NCI-H82 treated with DMSO at 0.1 percent for 48 hours (cell line): ENCODE data around the gene PXMP4.
A peak's percentile ranks its signal among the peaks of the same experiment; 100 is the strongest.

Experiments used
- DNase-seq: peaks from one replicate; lab custom pipeline; 2025; ENCODE audit not compliant: unreplicated experiment; lab: John Stamatoyannopoulos, UW

Gene PXMP4

DNA sequence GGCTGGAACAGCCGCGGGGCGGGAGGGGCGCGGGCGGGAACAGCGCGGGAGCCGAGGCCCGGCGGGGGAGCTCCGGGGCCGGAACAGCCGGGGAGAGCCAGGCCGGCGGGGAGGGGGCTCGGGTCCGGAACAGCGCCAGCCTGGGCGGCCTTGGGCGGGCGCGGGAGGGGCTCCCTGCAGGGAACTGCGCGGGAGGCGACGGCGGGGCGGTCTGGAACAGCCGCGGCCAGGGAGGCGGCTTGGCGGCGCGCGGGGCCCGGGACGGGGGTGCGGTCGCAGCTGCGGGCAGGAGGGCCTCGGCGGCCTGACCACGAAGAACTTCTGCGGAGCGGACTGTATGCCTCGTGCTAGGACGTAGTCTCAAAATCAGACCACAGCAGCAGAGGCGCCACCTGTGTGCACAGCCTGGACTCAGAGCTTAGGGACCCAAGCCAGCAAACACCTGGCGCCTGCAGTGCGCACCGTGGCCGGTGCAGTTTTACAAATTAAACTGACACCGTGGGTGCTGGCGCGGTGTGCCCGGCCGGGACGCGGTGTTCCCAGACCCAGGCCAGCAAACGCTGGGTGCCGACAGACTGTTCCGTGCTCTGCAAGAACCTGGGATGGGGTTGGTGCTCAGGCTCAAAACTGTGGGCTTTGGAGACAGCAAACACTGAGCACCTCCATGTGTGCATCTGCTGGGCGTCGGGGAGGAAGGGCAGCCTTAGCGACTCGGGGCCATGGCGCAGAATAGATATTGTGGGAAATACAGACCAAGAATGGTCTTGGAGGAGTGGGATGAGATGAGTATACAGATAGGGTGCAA, 12.3 kb upstream of the PXMP4 start:
- peak; percentile 75 for DNase-seq

DNA sequence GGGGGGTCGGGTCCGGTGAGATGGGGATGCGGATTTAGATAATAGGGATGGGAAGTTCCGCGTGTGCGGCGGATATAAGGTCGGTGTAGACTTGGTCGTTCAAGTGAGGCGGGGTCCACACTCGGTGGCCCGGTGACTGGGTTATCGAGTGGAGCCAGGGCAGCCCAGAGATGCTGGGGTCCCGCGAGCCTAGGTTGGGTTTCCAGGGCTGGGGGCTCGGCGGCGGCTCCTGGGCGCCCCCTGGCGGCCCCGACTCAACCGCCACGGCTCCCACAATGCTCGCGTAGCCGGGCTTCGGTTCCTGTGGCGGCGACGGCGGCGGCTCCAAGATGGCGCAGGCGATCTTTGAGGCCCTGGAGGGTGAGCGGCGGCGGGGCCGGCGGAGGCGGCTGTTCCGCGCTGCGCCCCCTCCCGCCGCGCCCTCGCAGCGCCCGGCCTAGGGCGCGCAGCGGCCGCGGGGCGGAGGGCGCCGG, 11.6 kb upstream of the PXMP4 start, which contains the start of gene ZNF341:
Gene ZNF341, plus strand, starts transcription at position 304 of the 473 bp plus-strand sequence. Its CDS starts 26 bp downstream, at position 330.
- DNase-seq, result peak; percentile 75

DNA sequence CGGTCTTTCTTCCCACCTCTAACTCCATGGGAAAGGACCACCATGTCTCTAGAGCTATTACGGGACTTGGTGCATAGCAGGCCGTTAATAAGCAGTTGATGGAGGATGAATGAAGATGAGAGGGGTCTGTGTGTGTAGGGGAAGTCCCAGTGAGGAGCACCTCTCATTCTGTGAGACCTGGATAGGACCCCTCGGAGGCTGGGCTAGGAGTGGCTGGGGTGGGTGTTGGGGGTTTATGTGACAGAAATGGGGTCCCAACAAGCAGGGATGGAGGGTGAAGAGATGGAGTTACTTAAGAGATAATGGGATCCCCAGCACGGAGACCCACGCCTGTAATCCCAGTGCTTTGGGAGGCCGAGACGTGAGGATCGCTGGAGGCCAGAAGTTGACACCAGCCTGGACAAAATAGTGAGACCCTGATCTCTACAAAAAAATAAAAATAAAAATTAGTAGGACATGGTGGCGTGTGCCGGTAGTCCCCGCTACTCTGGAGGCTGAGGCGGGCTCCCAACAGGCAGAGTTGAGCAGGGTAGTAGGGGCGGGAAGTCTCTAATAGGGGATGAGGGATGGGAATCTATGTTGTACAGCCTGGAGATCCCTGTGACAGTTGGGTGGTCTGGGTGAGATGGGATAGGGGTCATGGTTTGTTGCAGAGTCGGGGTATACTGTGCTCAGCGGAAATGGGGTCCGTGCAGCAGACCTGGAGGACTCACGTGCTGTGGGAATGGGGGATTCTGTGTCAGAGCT, 11.0 kb upstream of the PXMP4 start:
- no peak for DNase-seq

DNA sequence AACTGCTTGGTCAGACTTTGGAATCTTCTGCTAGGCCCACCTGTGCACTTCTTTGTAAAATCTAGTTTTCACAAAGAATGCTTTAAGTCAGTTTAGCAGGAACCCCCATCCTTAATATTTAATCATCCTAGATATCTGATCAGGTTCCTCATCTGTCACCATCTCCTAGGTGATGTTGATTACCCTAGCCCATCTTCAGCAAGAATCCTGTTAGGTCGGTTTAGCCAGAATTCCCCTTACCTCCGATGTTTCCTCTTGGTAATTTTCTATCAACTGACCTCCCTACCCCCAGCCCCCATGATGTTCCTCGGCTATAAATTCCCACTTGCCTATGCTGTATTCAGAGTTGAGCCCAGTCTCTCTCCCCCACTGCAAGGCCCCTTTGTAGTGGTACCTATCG, 9.0 kb upstream of the PXMP4 start:
- no peak for DNase-seq

DNA sequence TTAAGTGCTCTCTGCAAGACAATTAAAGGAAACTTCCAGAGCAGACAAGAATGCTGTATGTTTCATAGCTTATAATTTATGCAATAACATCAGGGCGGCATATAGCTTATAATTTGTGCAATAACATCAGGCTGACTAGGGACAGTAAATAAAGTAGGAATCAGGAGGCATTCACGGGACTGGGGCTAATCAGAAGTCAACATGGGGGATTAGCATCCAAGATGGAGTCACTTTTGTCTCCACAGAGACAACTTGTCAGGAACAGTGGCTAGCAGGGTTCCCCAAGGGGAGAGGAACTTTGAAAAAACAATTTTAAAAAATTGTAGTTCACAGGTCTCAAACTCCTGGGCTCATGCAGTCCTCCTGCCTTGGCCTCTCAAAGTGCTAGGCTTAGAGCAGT, 8.4 kb upstream of the PXMP4 start:
- no peak for DNase-seq

DNA sequence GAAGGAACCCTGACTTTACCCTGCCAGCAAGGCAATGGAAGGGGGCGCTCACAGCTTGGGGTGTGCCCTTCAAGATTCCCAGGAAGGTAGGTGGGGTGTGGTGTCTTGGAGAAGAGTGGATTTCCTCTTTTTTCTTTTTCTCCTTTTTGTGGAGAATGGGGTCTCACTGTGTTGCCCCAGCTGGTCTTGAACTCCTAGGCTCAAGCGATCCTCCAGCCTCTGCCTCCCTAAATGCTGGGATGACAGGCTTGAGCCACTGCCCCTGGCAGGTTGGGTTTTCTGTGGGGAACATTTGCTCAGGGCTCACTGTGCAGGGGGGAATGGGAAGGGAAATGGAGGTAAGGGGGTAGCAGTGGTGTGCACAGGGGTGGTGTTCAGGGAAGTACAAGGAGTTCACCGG, 7.7 kb upstream of the PXMP4 start:
- no peak for DNase-seq

GRCh38 chr20:33727115-33727479, 7.0 kb upstream of the PXMP4 start:
- DNase-seq, result no peak

GRCh38 chr20:33725607-33726264, 5.6 kb upstream of the PXMP4 start:
- DNase-seq, result no peak

GRCh38 chr20:33724439-33725094, 4.5 kb upstream of the PXMP4 start:
- DNase-seq, result no peak

DNA sequence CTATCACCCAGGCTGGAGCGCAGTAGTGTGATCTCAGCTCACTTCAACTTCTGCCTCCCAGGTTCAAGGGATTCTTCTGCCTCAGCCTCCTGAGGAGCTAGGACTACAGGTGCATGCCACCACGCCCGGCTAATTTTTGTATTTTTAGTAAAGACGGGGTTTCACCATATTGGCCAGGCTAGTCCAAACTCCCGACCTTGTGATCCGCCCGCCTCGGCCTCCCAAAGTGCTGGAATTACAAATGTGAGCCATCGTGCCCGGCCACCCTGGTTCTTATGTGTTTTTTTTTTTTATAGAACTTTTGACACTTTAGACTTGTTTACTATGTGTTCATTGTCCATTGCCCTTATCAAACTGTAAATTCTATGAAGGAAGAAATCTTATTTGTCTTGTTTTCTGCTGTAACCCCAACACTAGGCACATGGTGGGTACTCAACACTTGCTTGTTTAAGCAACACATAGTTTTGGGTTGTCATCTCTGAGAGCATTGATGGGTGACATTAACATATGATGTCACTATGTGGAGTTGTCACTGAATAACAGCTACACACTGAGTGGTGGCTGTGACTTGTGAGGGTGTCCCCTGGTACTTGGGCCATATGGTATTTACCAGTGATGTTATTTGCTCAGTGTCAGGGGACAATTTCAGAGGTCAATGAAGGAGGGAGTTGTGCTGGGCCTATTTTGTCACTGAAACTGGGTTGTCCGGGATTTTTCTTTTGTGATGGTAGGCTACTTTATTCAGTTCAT, 1.5 kb upstream of the PXMP4 start:
- DNase-seq, result no peak

DNA sequence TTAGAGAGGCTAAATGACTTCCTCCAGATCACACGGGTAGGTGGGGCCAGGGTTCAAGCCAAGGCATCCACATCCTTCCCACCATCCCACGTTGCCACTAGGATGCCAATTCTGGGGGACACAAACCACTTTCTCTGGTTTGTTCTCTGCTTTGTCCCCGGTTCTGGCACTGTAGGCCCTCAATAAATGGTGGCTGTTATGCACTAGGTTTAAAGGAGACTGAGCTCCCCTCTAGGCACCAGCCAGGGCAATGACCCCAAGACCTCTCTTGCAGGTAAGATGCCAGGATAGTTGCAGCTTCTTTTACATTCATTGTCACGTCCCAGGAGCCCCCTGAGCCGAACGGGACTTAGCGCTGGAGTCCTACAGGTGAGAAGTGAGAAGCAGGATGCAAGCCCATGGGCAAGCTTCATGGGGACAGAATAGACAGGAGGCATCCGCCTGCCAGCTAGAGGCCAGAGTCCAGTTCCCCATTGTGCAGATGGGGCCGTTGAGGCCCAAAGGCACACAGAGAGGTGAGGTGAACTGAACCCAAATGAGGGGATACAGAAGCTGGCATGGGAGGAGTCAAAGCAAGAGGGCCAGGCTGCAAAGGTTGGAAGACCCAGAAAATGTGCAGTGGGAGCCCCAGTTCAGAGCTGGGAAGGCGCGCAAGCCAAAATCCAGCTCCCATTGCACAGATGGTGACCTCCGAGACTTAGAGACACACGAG, 677 bp downstream of the PXMP4 start:
- no peak for DNase-seq

DNA sequence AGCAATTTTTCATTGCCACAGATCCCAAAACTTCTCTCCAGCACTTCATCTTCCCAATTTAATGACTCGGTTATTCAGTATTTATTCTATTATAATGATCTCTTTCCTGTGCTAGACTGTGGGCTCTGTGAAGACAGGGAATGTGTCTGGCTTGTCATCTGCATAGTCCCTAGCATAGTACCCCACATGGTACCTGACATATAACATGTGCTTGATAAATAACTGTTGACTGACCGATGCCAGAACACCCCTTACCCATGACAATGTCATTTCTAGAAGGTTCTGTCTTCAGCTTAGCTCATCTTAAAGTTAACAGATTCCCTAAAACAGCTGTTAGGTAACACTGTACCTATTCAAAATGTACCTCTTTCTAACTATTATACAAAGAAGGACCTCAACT, 3.6 kb downstream of the PXMP4 start:
- DNase-seq, result no peak

GRCh38 chr20:33713865-33714367, 6.2 kb downstream of the PXMP4 start:
- no peak for DNase-seq

DNA sequence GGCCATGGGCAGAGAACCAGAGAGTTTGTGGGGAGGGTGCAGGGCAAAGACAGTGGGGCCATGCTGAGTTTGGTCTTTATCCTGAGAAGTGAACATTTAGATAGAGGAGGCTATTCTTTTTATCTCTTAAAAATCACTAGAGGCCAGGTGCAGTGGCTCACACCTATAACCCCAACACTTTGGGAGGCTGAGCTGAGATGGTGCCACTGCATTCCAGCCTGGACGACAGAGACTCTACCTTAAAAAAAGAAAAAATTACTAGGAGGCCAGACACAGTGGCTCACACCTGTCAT, 8.7 kb downstream of the PXMP4 start:
- no peak for DNase-seq

GRCh38 chr20:33710681-33711445, 9.2 kb downstream of the PXMP4 start:
- no peak for DNase-seq

DNA sequence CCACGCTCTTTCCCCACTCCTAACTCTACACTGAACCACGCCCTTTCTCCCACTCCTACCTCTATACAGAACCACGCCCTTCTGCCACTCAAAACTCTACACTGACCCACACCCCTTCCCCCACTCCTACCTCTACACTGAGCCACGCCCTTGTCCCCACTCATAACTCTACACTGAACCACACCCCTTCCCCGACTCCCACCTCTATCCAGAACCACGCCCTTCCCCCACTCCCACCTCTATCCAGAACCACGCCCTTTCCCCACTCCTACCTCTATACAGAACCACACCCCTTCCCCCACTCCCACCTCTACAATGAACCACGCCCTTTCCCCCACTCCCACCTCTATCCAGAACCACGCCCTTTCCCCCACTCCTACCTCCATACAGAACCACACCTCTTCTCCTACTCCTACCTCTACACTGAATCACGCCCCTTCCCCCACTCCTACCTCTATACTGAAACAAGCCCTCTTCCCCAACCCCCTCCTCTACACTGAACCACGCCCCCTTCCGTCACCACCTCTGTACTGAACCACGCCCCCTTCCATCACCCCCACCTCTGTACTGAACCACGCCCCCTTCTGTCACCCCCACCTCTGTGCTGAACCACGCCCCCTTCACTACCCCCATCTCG, 10.1 kb downstream of the PXMP4 start:
- DNase-seq, result no peak

GRCh38 chr20:33709398-33709797, 10.7 kb downstream of the PXMP4 start:
- DNase-seq, result no peak

DNA sequence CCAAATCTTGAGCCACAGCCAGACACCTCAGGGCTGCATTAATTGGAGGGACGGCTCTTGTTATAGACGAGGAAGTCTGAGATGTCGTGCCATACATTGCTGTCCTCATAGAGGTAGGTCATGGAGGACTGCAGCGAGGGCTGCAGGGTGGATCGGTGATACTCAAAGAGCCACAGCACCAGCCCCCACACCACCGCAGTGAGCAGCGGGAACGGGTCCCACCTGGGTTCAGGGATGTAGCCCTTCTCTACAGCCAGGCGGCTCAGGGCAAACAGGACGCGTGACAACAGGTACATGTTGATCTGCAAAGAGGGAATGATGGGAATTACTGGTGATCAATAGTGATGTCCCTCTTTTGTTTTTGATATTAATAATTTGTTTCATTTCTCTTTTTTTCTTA, 12.4 kb downstream of the PXMP4 start:
- DNase-seq, result no peak
